ENCODE measurements around the gene HAUS7.

Gene HAUS7

DNA sequence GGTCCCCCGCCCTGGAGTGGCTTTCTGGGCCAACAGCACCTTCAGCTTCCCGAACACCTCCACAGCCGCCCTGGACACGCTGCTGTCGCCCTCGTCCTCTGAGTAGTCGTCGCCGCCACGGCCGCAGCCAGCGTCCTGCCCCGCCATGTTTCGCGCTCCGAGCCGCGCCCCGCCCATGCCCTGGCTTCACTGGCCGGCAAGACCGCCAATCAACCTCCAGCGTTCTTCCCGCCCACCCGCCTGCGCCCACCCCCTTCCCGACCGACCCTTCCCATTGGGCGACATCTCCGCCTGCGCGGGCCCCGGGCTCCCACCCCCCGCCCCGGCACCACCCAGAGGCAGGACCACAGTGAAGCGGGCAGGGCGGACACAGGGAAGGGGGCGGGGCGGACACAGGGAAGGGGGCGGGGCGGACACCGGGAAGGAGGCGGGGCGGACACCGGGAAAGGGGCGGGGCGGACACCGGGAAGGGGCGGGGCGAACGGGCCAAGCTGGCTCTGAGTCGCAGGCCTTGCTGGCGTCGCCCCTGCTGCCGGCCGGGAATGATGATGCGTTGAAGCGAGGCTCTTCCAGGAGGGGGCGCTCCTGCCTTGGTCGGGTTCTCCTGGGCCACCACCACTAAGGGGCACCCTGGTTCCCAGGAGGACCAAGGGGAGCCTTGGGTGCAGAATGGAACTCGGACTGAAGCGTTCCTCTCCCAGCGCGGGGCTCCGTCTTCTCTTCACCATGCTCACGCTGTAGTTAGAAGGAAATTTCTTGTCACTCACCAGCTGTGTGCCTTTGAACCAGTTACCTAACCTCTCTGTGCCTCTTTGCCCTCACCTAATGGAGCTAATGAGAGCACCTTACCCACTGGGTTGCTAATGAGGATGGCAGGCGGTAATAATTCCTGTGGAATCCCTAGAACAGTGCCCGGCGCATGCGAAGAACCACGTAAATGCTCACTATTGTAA, at the start of gene HAUS7:
HAUS7 (minus strand) TSS at position 166 of the 953 bp plus-strand sequence; CDS start at position 147, 19 bp downstream.
- peak; percentile 84 for ATAC-seq

DNA sequence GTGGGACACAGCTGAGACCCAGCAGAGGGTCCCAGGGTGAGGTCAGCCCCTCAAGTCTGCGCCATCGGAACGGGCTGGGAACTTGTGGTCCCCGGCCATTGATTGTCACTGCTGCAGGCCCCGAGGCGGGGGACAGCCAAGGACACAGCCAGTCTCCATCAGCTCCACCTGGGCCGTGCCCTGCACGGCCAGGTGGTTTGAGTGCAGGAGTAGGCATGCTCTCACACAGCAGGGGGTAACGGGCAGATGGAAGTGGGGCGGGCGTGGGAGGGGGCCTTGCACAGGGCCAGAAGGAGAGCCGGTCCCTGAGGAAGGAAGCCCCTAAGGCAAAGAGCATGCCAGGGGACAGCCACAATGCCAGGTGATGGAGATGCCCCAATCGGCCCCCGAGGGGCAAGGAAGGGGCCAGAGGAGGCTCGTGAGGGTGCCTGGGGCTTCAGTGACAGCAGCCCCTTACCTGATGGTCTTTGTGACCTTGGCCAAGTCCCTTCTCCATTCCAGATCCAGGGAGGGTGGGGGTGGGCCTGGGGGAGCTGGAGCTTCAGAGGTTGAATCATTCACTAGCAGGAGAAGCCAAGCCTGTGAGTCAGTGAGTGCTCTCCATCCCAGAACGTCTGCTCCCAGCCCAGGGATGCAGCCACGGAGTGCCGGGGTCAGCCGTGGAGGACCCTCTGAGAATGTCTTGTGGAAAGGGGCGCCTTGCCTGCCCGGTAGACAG, 49.4 kb upstream of the HAUS7 start:
- TF ChIP-seq ZFP3 (CRISPR knock-in tag; IDR thresholded peaks at IDR 0.05) = no peak
- no peak for TF ChIP-seq ZNF565 (CRISPR knock-in tag; conservative IDR thresholded peaks at IDR 0.05; ENCODE audit: low read depth)
- TF ChIP-seq PPARA (CRISPR knock-in tag; IDR thresholded peaks at IDR 0.05; ENCODE audit: borderline replicate concordance) = no peak
- TF ChIP-seq, protein P1, sequence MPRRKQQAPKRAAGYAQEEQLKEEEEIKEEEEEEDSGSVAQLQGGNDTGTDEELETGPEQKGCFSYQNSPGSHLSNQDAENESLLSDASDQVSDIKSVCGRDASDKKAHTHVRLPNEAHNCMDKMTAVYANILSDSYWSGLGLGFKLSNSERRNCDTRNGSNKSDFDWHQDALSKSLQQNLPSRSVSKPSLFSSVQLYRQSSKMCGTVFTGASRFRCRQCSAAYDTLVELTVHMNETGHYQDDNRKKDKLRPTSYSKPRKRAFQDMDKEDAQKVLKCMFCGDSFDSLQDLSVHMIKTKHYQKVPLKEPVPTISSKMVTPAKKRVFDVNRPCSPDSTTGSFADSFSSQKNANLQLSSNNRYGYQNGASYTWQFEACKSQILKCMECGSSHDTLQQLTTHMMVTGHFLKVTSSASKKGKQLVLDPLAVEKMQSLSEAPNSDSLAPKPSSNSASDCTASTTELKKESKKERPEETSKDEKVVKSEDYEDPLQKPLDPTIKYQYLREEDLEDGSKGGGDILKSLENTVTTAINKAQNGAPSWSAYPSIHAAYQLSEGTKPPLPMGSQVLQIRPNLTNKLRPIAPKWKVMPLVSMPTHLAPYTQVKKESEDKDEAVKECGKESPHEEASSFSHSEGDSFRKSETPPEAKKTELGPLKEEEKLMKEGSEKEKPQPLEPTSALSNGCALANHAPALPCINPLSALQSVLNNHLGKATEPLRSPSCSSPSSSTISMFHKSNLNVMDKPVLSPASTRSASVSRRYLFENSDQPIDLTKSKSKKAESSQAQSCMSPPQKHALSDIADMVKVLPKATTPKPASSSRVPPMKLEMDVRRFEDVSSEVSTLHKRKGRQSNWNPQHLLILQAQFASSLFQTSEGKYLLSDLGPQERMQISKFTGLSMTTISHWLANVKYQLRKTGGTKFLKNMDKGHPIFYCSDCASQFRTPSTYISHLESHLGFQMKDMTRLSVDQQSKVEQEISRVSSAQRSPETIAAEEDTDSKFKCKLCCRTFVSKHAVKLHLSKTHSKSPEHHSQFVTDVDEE (CRISPR knock-in tag; IDR thresholded peaks at IDR 0.05) = no peak
- TF ChIP-seq GLIS3 (CRISPR knock-in tag; IDR thresholded peaks at IDR 0.05) = no peak
- no peak for TF ChIP-seq ZNF70 (CRISPR knock-in tag; IDR thresholded peaks at IDR 0.05)
- TF ChIP-seq, protein P2, sequence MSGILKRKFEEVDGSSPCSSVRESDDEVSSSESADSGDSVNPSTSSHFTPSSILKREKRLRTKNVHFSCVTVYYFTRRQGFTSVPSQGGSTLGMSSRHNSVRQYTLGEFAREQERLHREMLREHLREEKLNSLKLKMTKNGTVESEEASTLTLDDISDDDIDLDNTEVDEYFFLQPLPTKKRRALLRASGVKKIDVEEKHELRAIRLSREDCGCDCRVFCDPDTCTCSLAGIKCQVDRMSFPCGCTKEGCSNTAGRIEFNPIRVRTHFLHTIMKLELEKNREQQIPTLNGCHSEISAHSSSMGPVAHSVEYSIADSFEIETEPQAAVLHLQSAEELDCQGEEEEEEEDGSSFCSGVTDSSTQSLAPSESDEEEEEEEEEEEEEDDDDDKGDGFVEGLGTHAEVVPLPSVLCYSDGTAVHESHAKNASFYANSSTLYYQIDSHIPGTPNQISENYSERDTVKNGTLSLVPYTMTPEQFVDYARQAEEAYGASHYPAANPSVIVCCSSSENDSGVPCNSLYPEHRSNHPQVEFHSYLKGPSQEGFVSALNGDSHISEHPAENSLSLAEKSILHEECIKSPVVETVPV (CRISPR knock-in tag; IDR thresholded peaks at IDR 0.05) = no peak
- no peak for TF ChIP-seq ISL1 (CRISPR knock-in tag; IDR thresholded peaks at IDR 0.05)
- TF ChIP-seq POU6F1 (CRISPR knock-in tag; IDR thresholded peaks at IDR 0.05; ENCODE audit: borderline replicate concordance, low read depth) = no peak
- TF ChIP-seq ESRRG (CRISPR knock-in tag; IDR thresholded peaks at IDR 0.05) = no peak
- TF ChIP-seq ZNF8 (CRISPR knock-in tag; IDR thresholded peaks at IDR 0.05) = no peak
- TF ChIP-seq, protein P3, sequence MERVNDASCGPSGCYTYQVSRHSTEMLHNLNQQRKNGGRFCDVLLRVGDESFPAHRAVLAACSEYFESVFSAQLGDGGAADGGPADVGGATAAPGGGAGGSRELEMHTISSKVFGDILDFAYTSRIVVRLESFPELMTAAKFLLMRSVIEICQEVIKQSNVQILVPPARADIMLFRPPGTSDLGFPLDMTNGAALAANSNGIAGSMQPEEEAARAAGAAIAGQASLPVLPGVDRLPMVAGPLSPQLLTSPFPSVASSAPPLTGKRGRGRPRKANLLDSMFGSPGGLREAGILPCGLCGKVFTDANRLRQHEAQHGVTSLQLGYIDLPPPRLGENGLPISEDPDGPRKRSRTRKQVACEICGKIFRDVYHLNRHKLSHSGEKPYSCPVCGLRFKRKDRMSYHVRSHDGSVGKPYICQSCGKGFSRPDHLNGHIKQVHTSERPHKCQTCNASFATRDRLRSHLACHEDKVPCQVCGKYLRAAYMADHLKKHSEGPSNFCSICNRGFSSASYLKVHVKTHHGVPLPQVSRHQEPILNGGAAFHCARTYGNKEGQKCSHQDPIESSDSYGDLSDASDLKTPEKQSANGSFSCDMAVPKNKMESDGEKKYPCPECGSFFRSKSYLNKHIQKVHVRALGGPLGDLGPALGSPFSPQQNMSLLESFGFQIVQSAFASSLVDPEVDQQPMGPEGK (CRISPR knock-in tag; IDR thresholded peaks at IDR 0.05; ENCODE audit: borderline replicate concordance) = no peak

More for the DNA sequence above, at the start of gene HAUS7:
- no peak for TF ChIP-seq GLIS3 (CRISPR knock-in tag; IDR thresholded peaks at IDR 0.05)
- TF ChIP-seq, protein P2 (CRISPR knock-in tag; IDR thresholded peaks at IDR 0.05) = no peak
- no peak for TF ChIP-seq ESRRG (CRISPR knock-in tag; IDR thresholded peaks at IDR 0.05)
- no peak for TF ChIP-seq ARNTL (CRISPR knock-in tag; IDR thresholded peaks at IDR 0.05; ENCODE audit: borderline replicate concordance, low read depth)
- TF ChIP-seq ZNF8 (CRISPR knock-in tag; IDR thresholded peaks at IDR 0.05) = no peak
- TF ChIP-seq ZNF565 (CRISPR knock-in tag; conservative IDR thresholded peaks at IDR 0.05; ENCODE audit: low read depth) = no peak
- TF ChIP-seq CSDC2 (CRISPR knock-in tag; IDR thresholded peaks at IDR 0.05) = no peak
- TF ChIP-seq ZNF70 (CRISPR knock-in tag; IDR thresholded peaks at IDR 0.05) = no peak
- TF ChIP-seq TOX (CRISPR knock-in tag; IDR thresholded peaks at IDR 0.05; ENCODE audit: borderline replicate concordance) = no peak
- no peak for TF ChIP-seq ISL1 (CRISPR knock-in tag; IDR thresholded peaks at IDR 0.05)
- no peak for TF ChIP-seq ZFP3 (CRISPR knock-in tag; IDR thresholded peaks at IDR 0.05)
- no peak for TF ChIP-seq SNAI2 (CRISPR knock-in tag; IDR thresholded peaks at IDR 0.05)
- TF ChIP-seq BACH2 (CRISPR knock-in tag; IDR thresholded peaks at IDR 0.05; ENCODE audit: borderline replicate concordance) = no peak

More for the DNA sequence above, 49.4 kb upstream of the HAUS7 start:
- ATAC-seq = peak; percentile 63
